Skeletal muscle cell (primary cell): ENCODE measurements around the gene C2CD3.
A peak's percentile ranks its signal among the peaks of the same experiment; 100 is the strongest.
"Not testable (repeated sequence)": the region's sequence is repeated elsewhere in the genome, so short reads cannot be mapped to it uniquely, and the experiment has no call there.

Source experiments
- DNase-seq: peaks from one replicate; pipeline ENCODE4 v3.0.0-alpha.2; 2010; ENCODE audit warnings: low read depth
- H3K4me3 ChIP-seq: 2 replicates; pipeline ENCODE4 v1.5.1; 2011; ENCODE audit warnings: low read depth, mild to moderate bottlenecking, control low read depth, low read length, moderate library complexity

Gene C2CD3

GRCh38 chr11:74083927-74084326, 86.9 kb downstream of the C2CD3 start:
- H3K4me3 ChIP-seq, DNase-seq: not testable (repeated sequence)

DNA sequence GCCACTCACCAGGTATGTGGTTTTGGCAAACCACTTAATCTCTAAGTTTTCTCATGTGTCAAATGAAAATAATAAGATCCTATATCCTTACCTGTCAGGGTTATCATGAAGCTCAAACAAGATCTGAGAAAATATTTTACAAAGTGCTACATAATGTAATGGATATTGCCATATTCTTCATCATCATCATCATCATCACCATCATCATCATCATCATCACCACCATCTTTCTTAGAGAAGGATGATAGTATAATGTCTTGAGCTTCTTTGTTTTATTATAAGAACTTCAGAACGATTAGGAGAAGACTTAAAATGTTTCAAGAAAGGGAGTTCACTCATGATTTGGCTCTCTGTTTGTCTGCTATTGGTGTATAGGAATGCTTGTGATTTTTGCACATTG, 89.4 kb downstream of the C2CD3 start:
- no peak for DNase-seq

GRCh38 chr11:74077193-74077592, 93.6 kb downstream of the C2CD3 start:
- no peak overlapping the region for H3K4me3 ChIP-seq
- no peak for DNase-seq

More for the DNA sequence above, 89.4 kb downstream of the C2CD3 start:
- H3K4me3 ChIP-seq, result no peak overlapping the region

GRCh38 chr11:74072721-74073120, 98.1 kb downstream of the C2CD3 start:
- DNase-seq, result no peak
- H3K4me3 ChIP-seq, result no peak overlapping the region

GRCh38 chr11:74072286-74072685, 98.5 kb downstream of the C2CD3 start:
- no peak for DNase-seq
- H3K4me3 ChIP-seq, result no peak overlapping the region

DNA sequence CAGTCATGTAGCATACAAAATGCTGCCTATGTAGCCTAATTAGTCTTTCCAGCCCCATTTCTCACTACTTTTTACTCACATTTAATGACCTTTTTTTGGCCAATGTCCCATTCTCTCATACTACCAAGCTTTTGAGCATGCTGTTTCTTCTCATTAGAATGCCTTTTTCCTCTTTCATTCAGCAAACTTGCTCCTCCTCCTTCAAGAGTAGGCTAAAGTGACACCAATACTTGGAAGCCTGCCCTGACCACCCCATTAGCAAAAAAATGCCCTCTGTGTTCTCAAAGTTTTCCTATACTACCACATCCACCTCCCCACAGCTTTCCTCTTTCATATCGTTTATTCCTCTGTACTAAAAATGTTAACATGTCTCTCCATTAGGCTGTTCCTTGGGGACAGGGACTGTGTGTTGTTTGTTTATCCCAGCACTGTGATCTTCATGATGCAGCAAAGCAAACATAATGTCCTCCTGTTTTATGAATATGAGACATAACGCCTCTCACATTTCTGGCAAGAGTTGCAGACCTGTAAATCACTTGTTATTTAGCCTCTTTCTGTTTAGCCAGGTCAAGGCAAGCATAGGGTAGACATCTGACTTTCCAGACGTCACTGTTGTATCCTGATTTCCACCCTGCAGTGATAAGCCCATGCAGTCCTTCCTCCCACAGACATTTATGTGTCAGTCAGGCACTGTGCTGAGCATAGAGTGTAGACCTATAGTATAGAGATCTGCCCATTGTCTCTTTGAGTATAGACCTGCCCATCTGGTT, 99.9 kb downstream of the C2CD3 start:
- no peak overlapping the region for H3K4me3 ChIP-seq
- no peak for DNase-seq

GRCh38 chr11:74069146-74070046, 101.4 kb downstream of the C2CD3 start:
- DNase-seq, result no peak
- no peak overlapping the region for H3K4me3 ChIP-seq

DNA sequence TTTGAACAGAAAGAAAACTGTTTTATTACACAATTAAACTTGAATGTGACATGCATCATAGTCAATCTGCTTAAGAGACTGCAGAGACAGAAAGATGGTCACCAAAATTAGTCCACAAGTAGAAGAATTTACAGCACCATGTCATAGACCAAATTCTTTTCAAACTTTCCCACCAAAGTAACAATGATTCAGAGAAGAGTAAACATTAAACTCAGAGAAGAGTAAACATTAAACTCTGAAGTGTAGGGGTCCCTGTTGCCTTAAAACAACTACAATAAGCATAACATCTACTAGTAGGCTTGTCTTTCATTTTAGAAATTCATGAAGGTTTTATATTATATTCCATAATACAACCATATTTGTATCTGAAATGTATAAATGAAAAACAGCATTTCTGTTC, 104.1 kb downstream of the C2CD3 start:
- not testable (repeated sequence) for H3K4me3 ChIP-seq

GRCh38 chr11:74065534-74065933, 105.3 kb downstream of the C2CD3 start:
- not testable (repeated sequence) for H3K4me3 ChIP-seq, DNase-seq

More for the DNA sequence above, 104.1 kb downstream of the C2CD3 start:
- DNase-seq, result not testable (repeated sequence)

- DNase-seq, H3K4me3 ChIP-seq: not testable (repeated sequence)
Observed at GRCh38 chr11:74063628-74064027, 107.2 kb downstream of the C2CD3 start.

DNA sequence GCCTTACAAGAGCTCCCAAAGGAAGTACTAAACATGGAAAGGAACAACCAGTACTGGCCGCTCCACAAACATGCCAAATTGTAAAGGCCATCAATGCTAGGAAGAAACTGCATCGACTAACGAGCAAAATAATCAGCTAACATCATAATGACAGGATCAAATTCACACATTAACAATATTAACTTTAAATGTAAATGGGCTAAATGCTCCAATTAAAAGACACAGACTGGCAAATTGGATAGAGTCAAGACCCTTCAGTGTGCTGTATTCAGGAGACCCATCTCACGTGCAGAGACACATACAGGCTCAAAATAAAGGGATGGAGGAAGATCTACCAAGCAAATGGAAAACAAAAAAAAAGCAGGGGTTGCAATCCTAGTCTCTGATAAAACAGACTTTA, 109.2 kb downstream of the C2CD3 start:
- H3K4me3 ChIP-seq, DNase-seq: not testable (repeated sequence)

DNA sequence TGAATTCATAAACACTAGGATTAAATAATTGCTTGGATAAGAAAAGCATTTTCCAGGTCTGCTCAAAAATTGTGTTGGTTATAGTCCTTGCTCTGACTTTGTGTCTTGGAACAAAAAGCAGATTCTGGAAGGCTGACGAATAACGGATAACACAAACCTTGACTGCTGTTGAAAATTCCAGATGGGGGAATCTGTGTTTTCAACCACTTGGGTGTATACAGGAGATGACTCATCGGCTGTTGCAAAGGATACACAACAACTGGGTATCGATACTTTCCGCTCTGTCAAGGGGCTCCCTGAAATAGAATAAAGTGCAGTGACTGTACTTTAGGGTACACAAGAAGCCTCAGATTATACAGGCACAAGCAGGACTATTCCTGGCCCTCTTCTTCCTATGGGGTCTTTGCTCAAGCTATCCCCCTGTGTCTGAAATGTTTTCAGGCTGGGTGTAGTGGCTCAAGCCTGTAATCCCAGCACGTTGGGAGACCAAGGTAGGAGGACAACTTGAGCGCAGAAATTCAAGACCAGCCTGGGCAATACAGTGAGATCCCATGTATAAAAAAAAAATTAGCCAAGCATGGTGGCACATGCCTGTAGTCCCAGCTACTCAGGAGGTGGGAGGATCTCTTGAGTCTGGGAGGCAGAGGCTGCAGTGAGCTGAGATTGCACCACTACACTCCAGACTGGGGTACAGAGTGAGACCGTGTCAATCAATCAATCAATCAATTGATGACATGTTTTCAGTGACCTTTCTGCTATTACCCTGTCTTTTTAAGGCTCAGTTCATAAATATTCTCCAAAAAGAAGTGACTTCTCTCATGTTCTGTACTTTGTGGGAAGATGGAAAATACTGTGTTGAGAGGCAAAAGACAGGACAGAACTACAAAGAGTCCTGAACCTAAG, 113.3 kb downstream of the C2CD3 start:
- H3K4me3 ChIP-seq, result no peak overlapping the region
- DNase-seq, result no peak

DNA sequence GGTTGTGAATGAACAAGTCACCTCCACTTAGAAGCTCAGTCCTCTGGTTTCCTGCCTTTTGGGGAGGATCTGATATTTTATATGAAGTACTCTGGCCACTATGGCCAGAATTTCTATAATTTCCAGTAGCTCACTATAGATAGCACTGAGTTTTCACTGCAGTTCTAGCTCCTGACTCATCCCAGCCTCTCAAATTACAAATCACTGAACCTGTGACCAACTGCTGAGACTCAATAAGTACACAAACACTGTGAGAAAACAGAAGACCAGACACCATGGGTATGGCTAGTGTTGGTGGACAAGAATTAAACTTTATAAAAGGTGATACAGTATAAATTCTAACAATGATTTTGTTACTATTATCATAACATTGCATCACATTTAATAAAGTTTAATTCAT, 114.9 kb downstream of the C2CD3 start:
- H3K4me3 ChIP-seq, result no peak overlapping the region
- peak; percentile 36 for DNase-seq

DNA sequence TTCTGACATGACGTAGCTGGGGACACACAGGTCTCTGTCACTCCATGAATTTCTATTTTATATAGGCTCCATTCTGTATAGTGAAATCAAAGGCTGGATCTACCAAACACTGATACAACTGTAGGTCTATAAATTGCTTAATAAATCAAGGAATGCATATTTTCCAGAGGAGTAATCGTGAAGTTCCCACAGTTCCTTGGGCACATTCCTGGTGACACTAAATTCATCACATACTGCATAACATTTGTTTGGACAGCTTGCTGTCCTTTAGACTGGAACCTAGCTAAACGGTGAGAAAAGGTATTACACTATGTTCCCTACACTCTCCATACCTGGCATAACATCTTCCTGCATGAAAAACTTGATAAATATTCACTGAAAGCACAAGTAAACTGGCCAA, 120.3 kb downstream of the C2CD3 start:
- no peak overlapping the region for H3K4me3 ChIP-seq
- DNase-seq, result no peak

DNA sequence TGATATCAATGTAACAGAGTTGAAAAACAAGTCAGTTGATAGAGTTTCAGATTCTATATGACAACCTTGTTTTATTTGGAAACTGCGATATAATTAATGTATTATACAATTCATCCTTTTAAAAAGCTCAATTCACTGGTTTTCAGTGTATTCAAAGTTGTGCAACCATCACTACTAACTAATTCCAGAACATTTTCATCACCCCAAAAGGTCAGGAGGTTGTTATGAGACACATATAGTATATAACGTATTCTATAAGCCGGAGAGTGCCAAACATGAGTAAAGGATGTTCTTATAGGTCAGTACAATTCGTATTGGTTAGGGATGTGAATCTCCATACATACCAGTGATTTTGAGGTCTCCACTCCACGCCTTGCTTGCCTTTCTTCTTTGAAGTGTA, 121.8 kb downstream of the C2CD3 start:
- no peak overlapping the region for H3K4me3 ChIP-seq
- no peak for DNase-seq

DNA sequence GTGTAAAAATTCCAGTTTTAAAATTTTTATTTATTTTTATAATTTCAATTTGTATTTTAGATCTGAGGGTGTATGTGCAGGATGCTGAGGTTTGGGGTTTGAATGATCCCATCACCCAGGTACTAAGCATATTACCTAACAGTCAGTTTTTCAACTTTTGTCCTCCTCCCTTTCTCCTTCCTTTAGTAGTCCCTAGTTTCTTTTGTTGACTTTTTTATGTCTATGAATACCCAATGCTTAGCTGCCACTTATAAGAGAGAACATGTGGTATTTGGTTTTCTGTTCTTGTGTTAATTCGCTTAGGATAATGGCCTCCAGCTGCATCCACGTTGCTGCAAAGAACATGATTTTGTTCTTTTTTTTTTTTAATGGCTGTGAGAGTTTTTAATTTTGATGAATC, 126.3 kb downstream of the C2CD3 start:
- no peak overlapping the region for H3K4me3 ChIP-seq
- DNase-seq, result no peak

DNA sequence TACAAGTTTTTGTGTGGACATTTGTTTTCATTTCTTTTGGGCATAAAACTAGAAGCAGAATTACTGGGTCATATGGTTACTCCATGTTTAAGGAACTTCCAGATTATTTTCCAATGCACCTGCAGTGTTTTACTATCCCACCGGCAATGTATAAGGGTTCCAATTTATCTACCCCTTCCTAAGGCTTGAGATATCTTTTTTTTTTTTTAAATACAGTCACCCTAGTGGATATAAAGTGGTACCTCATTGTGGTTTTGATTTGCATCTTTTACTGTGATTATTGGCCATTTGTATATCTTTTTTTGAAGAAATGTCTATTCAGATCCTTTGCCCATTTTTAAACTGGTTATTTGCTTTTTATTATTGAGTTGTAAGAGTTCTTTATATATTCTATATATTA, 127.4 kb downstream of the C2CD3 start:
- H3K4me3 ChIP-seq, result no peak overlapping the region
- no peak for DNase-seq

DNA sequence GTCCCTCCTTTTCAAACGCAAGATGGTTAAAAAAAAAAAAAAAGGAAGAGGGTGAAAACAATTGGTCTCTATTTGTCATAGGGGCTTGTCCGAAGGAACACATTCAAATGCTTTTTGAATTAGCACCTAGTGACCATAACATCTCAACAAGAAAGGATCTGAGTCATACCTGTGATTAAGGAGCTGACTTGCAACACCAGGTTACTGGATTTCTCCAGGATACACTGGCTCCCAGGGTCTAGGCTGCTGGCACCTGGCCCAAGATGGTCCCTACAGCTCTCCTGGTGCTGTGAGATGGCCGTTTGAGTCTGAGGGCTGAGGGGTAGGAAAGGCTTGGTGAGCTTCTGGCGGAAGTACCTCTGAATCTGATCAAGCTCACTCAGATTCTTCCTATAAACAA, 133.5 kb downstream of the C2CD3 start:
- H3K4me3 ChIP-seq, result no peak overlapping the region
- no peak for DNase-seq

GRCh38 chr11:74035264-74035663, 135.5 kb downstream of the C2CD3 start:
- no peak overlapping the region for H3K4me3 ChIP-seq
- no peak for DNase-seq

DNA sequence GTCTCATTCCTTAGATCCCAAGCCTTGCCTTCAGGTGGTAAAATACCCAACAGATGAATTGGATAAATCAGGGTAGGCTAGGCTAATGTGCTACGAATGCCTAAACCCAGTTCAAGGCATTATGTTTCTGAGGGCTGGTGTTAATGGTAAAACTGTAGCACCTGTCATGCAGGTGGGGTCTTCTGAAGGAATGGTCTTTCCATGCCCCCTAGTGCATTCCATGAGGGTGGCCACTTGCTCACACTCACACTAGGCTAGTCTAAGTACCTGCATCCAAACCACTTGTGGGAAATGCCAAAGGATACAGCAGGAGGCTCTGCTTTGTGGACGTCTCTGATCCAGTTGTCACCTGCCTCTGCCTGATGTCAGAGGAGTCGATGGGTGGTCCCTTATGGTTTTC, 137.8 kb downstream of the C2CD3 start:
- no peak overlapping the region for H3K4me3 ChIP-seq
- DNase-seq, result no peak
